ENCODE results near the gene KDM4C.
"Not testable (repeated sequence)": the region's sequence is repeated elsewhere in the genome, so short reads cannot be mapped to it uniquely, and the experiment has no call there.

KDM4C gene

GRCh38 chr9:6757456-6758247 is at the start of gene KDM4C:
TSS of gene KDM4C (plus strand) at chr9:6757973. CDS start at chr9:6792989, 35,016 bp downstream.
- no peak for TF ChIP-seq CTCF (IDR thresholded peaks at IDR 0.05; ENCODE audit: insufficient read depth, low read length, missing control alignments)
- peak within 1 kb of the TSS; percentile 91 for H3K4me3 ChIP-seq (ENCODE audit: low read depth, low read length)
- ChIA-PET POLR2A (interaction anchor here (0.5 to 1.5 kb wide), 3 partner anchors 14 to 198 kb away, joined by 3 to 6 read pairs (median 4); no protein-coding TSS in a partner anchor), CTCF (interaction anchor here (1.2 to 2.3 kb wide), 2 partner anchors 19 to 25 kb away, joined by 4 read pairs; no protein-coding TSS in a partner anchor)
- no peak for DNase-seq (ENCODE audit: low read depth, low spot score)

GRCh38 chr9:6708732-6709131 is 49.0 kb upstream of the KDM4C start:
- no peak overlapping the region for H3K4me3 ChIP-seq (ENCODE audit: low read depth, low read length)
- POLR2A ChIA-PET: no interaction called here
- no peak for DNase-seq (ENCODE audit: low read depth, low spot score)
- no peak for TF ChIP-seq CTCF (IDR thresholded peaks at IDR 0.05; ENCODE audit: insufficient read depth, low read length, missing control alignments)
- CTCF ChIA-PET: no interaction called here

- no peak overlapping the region for H3K4me3 ChIP-seq (ENCODE audit: low read depth, low read length)
- peak; percentile 33 for DNase-seq (ENCODE audit: low read depth, low spot score)
- ChIA-PET POLR2A (no interaction called here), CTCF (no interaction called here)
- no peak for TF ChIP-seq CTCF (IDR thresholded peaks at IDR 0.05; ENCODE audit: insufficient read depth, low read length, missing control alignments)
Observed at GRCh38 chr9:6711403-6711802, 46.4 kb upstream of the KDM4C start.

GRCh38 chr9:6712041-6712440 is 45.7 kb upstream of the KDM4C start:
- no peak overlapping the region for H3K4me3 ChIP-seq (ENCODE audit: low read depth, low read length)
- no peak for TF ChIP-seq CTCF (IDR thresholded peaks at IDR 0.05; ENCODE audit: insufficient read depth, low read length, missing control alignments)
- CTCF ChIA-PET: no interaction called here
- POLR2A ChIA-PET: no interaction called here
- no peak for DNase-seq (ENCODE audit: low read depth, low spot score)

GRCh38 chr9:6714176-6714575 is 43.6 kb upstream of the KDM4C start:
- DNase-seq (ENCODE audit: low read depth, low spot score): no peak
- ChIA-PET CTCF (interaction anchor here (1.1 kb wide), 1 partner anchor 25 kb away, joined by 3 read pairs; no protein-coding TSS in a partner anchor), POLR2A (no interaction called here)
- no peak overlapping the region for H3K4me3 ChIP-seq (ENCODE audit: low read depth, low read length)
- TF ChIP-seq CTCF (IDR thresholded peaks at IDR 0.05; ENCODE audit: insufficient read depth, low read length, missing control alignments): no peak

GRCh38 chr9:6715153-6715754 is 42.5 kb upstream of the KDM4C start:
- DNase-seq (ENCODE audit: low read depth, low spot score); POLR2A ChIA-PET; H3K4me3 ChIP-seq (ENCODE audit: low read depth, low read length): not testable (repeated sequence)
- CTCF ChIA-PET: interaction anchor here (1.4 kb wide), 1 partner anchor 24 kb away, joined by 3 read pairs; no protein-coding TSS in a partner anchor

All from AG04449 (cell line).